HFFc6 (cell line): Measurements from ENCODE around the gene MYOG. TPM values are rescaled to one million over a fixed set of nuclear protein-coding genes. Genes with fewer than 3 reads are reported as not detected.

Experiments
- DNase-seq: peaks from one replicate; pipeline ENCODE4 v3.0.0-alpha.2; 2018
- H3K27ac Mint-ChIP-seq: 2 replicates; pipeline ENCODE4 v1.8.0; 2020; ENCODE audit warnings: mild to moderate bottlenecking, mixed read lengths
- H3K27me3 Mint-ChIP-seq: 2 replicates; pipeline ENCODE4 v1.8.0; 2021; ENCODE audit warnings: mild to moderate bottlenecking, moderate library complexity, mixed read lengths; ENCODE audit not compliant: insufficient read depth
- H3K36me3 Mint-ChIP-seq: 2 replicates; pipeline ENCODE4 v1.8.0; 2021; ENCODE audit warnings: low read depth, mixed read lengths
- H3K4me1 Mint-ChIP-seq: 2 replicates; pipeline ENCODE4 v1.8.0; 2020; ENCODE audit warnings: low read depth, mixed read lengths
- H3K4me3 Mint-ChIP-seq: 2 replicates; pipeline ENCODE4 v1.8.0; 2020; ENCODE audit warnings: mild to moderate bottlenecking, moderate library complexity, mixed read lengths
- H3K9me3 Mint-ChIP-seq: 2 replicates; pipeline ENCODE4 v1.8.0; 2020; ENCODE audit warnings: mild to moderate bottlenecking, mixed read lengths
- total RNA-seq, 6 experiments: library from RNA; stranded (reverse); fragmentation: NEBNext Ultra II Directional; extraction: Animal tissue kit (Norgen Biotek cat#: 25700); gene quantifications; 2 replicates in 1 of 6; 3 replicates in 5 of 6; pipeline ENCODE4 v1.2.3, GENCODE V29; 2021
- TF ChIP-seq, protein P1 (sequence below): fragments of 200-600 bp; sonication (generic); IDR thresholded peaks from 2 replicates; pipeline ENCODE4 v1.5.0; 2021; ENCODE audit warnings: antibody characterized with exemption, mild to moderate bottlenecking

The MYOG gene
- total RNA-seq, 6 experiments from 2014 or later, result not detected

- Mint-ChIP-seq H3K9me3 (no peaks in the 10 kb centered on the region), H3K27ac (no peak overlapping the region), H3K36me3 (no peaks in the 10 kb centered on the region), H3K27me3 (peaks cover 29% of the 10 kb centered on the region), H3K4me1 (peaks cover 17% of the 10 kb centered on the region), H3K4me3 (no peak overlapping the region)
- TF ChIP-seq, protein P1, sequence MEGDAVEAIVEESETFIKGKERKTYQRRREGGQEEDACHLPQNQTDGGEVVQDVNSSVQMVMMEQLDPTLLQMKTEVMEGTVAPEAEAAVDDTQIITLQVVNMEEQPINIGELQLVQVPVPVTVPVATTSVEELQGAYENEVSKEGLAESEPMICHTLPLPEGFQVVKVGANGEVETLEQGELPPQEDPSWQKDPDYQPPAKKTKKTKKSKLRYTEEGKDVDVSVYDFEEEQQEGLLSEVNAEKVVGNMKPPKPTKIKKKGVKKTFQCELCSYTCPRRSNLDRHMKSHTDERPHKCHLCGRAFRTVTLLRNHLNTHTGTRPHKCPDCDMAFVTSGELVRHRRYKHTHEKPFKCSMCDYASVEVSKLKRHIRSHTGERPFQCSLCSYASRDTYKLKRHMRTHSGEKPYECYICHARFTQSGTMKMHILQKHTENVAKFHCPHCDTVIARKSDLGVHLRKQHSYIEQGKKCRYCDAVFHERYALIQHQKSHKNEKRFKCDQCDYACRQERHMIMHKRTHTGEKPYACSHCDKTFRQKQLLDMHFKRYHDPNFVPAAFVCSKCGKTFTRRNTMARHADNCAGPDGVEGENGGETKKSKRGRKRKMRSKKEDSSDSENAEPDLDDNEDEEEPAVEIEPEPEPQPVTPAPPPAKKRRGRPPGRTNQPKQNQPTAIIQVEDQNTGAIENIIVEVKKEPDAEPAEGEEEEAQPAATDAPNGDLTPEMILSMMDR, result no peak
- no peak for DNase-seq
Measured at GRCh38 chr1:203056012-203056411, 29.8 kb downstream of the MYOG start.

DNA sequence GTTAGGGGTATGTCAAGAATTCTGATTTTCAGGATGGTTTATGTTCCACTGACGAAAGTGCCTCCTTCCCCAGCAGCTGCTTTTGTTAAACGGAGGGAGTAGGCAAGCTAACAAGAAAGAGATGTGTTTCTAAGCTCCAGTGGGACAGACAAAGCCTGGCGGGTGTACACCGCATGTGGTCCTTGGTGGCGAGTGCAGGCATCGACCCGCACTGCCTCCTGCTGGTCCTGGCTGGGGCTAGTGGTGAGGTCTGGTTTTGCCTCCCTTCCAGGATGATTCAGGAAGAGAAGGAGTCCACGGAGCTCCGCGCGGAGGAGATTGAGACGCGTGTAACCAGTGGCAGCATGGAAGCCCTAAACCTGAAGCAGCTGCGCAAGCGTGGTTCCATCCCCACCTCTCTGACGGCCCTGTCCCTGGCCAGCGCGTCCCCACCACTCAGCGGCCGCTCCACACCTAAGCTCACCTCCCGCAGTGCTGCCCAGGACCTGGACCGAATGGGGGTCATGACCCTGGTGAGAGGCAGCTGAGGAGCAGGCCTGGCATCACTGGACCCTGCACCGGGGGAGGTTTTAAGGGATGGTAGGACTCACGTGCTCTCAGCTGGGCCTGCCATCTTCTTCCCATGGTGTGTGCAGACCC, 30.5 kb downstream of the MYOG start:
- H3K9me3 Mint-ChIP-seq, result no peaks in the 10 kb centered on the region
- H3K4me3 Mint-ChIP-seq, result no peak overlapping the region
- no peak for DNase-seq
- no peak overlapping the region for H3K27ac Mint-ChIP-seq
- H3K36me3 Mint-ChIP-seq, result no peaks in the 10 kb centered on the region
- TF ChIP-seq, protein P1, result peak; percentile 43
- H3K27me3 Mint-ChIP-seq, result peaks cover 32% of the 10 kb centered on the region
- peaks cover 17% of the 10 kb centered on the region for H3K4me1 Mint-ChIP-seq

DNA sequence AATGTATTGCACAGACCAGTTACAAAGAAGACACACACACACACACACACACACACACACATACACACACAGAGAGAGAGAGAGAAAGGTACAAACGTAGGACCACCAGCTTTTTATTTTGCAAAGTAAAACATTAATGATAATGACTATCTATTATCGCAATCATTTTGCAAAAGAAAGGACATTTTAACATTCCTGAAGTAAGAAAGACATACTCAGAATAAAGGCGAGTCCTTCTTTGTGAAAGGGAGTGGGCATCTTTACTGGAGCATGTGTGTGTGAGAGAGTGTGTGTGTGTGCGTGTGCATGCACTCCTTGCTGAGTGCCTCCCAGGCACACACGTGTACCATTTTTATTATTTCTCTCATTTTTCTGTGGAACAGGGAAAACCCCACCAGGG, 31.2 kb downstream of the MYOG start:
- H3K4me3 Mint-ChIP-seq, result no peak overlapping the region
- H3K4me1 Mint-ChIP-seq, result peaks cover 17% of the 10 kb centered on the region
- H3K27ac Mint-ChIP-seq, result no peak overlapping the region
- no peaks in the 10 kb centered on the region for H3K9me3 Mint-ChIP-seq
- no peaks in the 10 kb centered on the region for H3K36me3 Mint-ChIP-seq
- TF ChIP-seq, protein P1, result no peak
- peaks cover 27% of the 10 kb centered on the region for H3K27me3 Mint-ChIP-seq
- no peak for DNase-seq

- peaks cover 23% of the 10 kb centered on the region for H3K27me3 Mint-ChIP-seq
- H3K36me3 Mint-ChIP-seq, result no peaks in the 10 kb centered on the region
- TF ChIP-seq, protein P1, result no peak
- no peak for DNase-seq
- H3K4me3 Mint-ChIP-seq, result no peak overlapping the region
- H3K27ac Mint-ChIP-seq, result no peak overlapping the region
- peaks cover 17% of the 10 kb centered on the region for H3K4me1 Mint-ChIP-seq
- H3K9me3 Mint-ChIP-seq, result no peaks in the 10 kb centered on the region
Measured at GRCh38 chr1:203054184-203054583, 31.6 kb downstream of the MYOG start.

DNA sequence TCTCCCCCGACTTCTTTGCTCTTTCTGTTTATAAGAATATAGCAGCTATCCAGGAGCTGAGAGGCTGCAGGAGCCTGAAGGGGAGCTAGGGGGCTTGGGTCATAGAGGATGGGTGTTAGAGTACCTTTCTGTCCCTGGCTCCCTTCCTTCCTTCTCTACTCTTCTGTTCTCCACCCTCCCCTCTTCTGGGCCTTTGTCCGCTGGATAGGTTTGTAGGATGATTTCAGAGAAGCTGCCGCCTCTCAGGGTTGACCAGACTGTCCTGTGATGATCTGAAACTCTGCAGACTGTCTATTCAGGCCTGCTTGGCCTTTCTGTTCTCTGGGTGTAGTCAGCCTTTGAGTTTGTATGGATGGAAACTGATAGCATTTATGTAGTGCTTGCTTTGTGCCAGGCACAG, 33.2 kb downstream of the MYOG start:
- no peak for DNase-seq
- no peak overlapping the region for H3K4me3 Mint-ChIP-seq
- no peaks in the 10 kb centered on the region for H3K9me3 Mint-ChIP-seq
- peaks cover 10% of the 10 kb centered on the region for H3K4me1 Mint-ChIP-seq
- H3K27me3 Mint-ChIP-seq, result peaks cover 26% of the 10 kb centered on the region
- no peak overlapping the region for H3K27ac Mint-ChIP-seq
- TF ChIP-seq, protein P1, result no peak
- H3K36me3 Mint-ChIP-seq, result no peaks in the 10 kb centered on the region
